K562 (cell line): ENCODE measurements around the gene PDE11A. TPM values are rescaled to one million over a fixed set of nuclear protein-coding genes. Genes with fewer than 3 reads are reported as not detected.

Experiments
- ATAC-seq: fragments of 200-7000 bp; cut with Tn5 transposase; 3 replicates; pipeline ENCODE4 v1.9.1; 2020; ENCODE audit warnings: moderate library complexity
- BruUV-seq: library from RNA; stranded (reverse); fragments of 400-500 nt; replicated peaks from 2 replicates; lab custom pipeline; 2021; lab: Mats Ljungman, UMichigan
- CTCF ChIA-PET: fragments of 300-600 bp; formaldehyde crosslinking; extraction: SDS; loops from one replicate; lab custom pipeline; 2021; ENCODE audit warnings: low intra/inter-chr PET ratio; lab: Yijun Ruan, JAX
- POLR2A ChIA-PET: fragments of 300-600, 350-650 bp; sonication (Branson Sonifier 250); formaldehyde crosslinking; extraction: SDS; loops from one replicate; lab custom pipeline; 2021; ENCODE audit warnings: antibody characterized with exemption, inconsistent platforms; lab: Yijun Ruan, JAX
- DNase-seq, 4 experiments: peaks; one replicate each; pipeline versions ENCODE4 v3.0.0 to v3.0.0-alpha.2; 2011 to 2018; ENCODE audit warnings: low spot score in 3 of 4, mixed read lengths in 3 of 4; ENCODE audit errors: extremely low read depth in 1 of 4
- FAIRE-seq: peaks from 2 replicates; lab custom pipeline; 2011; peaks lifted over from hg19 to GRCh38; lab: Jason Lieb, UNC
- H2AFZ ChIP-seq: 2 replicates; pipeline ENCODE4 v1.6.0; 2011; ENCODE audit warnings: low read depth, low read length, control low read depth, inconsistent platforms
- H3K27ac ChIP-seq: fragments of 200-600 bp; 3 replicates; pipeline ENCODE4 v1.8.0; 2011; ENCODE audit warnings: low read depth, mild to moderate bottlenecking, control low read depth, inconsistent platforms, low read length, moderate library complexity, mixed read lengths; ENCODE audit errors: extremely low read depth
- H3K27me3 ChIP-seq, 2 experiments: fragments of 300-600 bp in 1 of 2; 2 replicates in 1 of 2; 3 replicates in 1 of 2; pipeline versions ENCODE4 v1.6.0 to v1.8.0; 2011; ENCODE audit warnings: inconsistent platforms in 2 of 2, low read length in 2 of 2, mild to moderate bottlenecking in 1 of 2, mixed read lengths in 1 of 2, moderate library complexity in 1 of 2; ENCODE audit not compliant: control insufficient read depth in 2 of 2, insufficient read depth in 2 of 2
- H3K36me3 ChIP-seq: fragments of 300-600 bp; 3 replicates; pipeline ENCODE4 v1.8.0; 2011; ENCODE audit warnings: mild to moderate bottlenecking, low read length, inconsistent platforms; ENCODE audit not compliant: control insufficient read depth, insufficient read depth
- H3K4me1 ChIP-seq, 2 experiments: fragments of 200-600 bp in 1 of 2; replicated peaks in 1 of 2; 2 replicates in 1 of 2; 3 replicates in 1 of 2; pipeline versions ENCODE4 v1.5.1 to v1.8.0; 2011; ENCODE audit warnings: inconsistent platforms in 2 of 2, low read length in 2 of 2, mild to moderate bottlenecking in 1 of 2, mixed read lengths in 1 of 2, moderate library complexity in 1 of 2; ENCODE audit not compliant: control insufficient read depth in 2 of 2, insufficient read depth in 2 of 2
- H3K4me2 ChIP-seq: 2 replicates; pipeline ENCODE4 v1.6.1; 2011; ENCODE audit warnings: low read length, control low read depth, inconsistent platforms, mixed read lengths; ENCODE audit not compliant: insufficient read depth
- H3K4me3 ChIP-seq: fragments of 200-600 bp; sonication (generic), shearing (Covaris generic); 2 replicates; pipeline ENCODE4 v1.5.1; 2016; ENCODE audit warnings: control low read depth, inconsistent platforms
- H3K79me2 ChIP-seq: fragments of 200-600 bp; 3 replicates; pipeline ENCODE4 v1.8.0; 2011; ENCODE audit warnings: low read length, inconsistent platforms; ENCODE audit not compliant: control insufficient read depth, insufficient read depth
- H3K9ac ChIP-seq, 2 experiments: 2 replicates each; pipeline versions ENCODE4 v1.6.0 to v1.6.1; 2011; ENCODE audit warnings: low read depth in 2 of 2, low read length in 2 of 2, control low read depth in 1 of 2, inconsistent platforms in 1 of 2, mild to moderate bottlenecking in 1 of 2, mixed read lengths in 1 of 2; ENCODE audit not compliant: insufficient read depth in 1 of 2
- H3K9me1 ChIP-seq: one replicate; pipeline ENCODE4 v1.6.0; 2011; ENCODE audit warnings: inconsistent platforms, mild to moderate bottlenecking, low read length, moderate library complexity; ENCODE audit not compliant: control insufficient read depth, insufficient read depth
- H3K9me3 ChIP-seq: replicated peaks from 2 replicates; pipeline ENCODE4 v1.5.1; 2011; ENCODE audit warnings: low read depth, low read length, inconsistent platforms; ENCODE audit not compliant: control insufficient read depth, insufficient read depth
- H4K20me1 ChIP-seq: replicated peaks from 2 replicates; pipeline ENCODE4 v1.6.1; 2011; ENCODE audit warnings: low read length, inconsistent platforms, mixed read lengths; ENCODE audit not compliant: control insufficient read depth, insufficient read depth
- BCL6 ChIP-seq: fragments of 250-450 bp; sonication (Bioruptor Pico); IDR thresholded peaks from 2 replicates; pipeline ENCODE4 v1.4.0; 2020
- CREBBP ChIP-seq: IDR thresholded peaks from one replicate; pipeline ENCODE4 v1.6.1; 2012; ENCODE audit warnings: low read depth, mild to moderate bottlenecking, control low read depth, inconsistent platforms, low read length
- CREM ChIP-seq: IDR thresholded peaks from 2 replicates; pipeline ENCODE4 v1.6.1; 2014; ENCODE audit warnings: antibody characterized with exemption, low read depth
- DIDO1 ChIP-seq: fragments of 450-650 bp; IDR thresholded peaks from 2 replicates; pipeline ENCODE4 v1.6.1; 2016; ENCODE audit warnings: low read depth, missing biosample characterization, missing genetic modification characterization
- HDAC8 ChIP-seq: fragments of 450-650 bp; IDR thresholded peaks from 2 replicates; pipeline ENCODE4 v1.6.1; 2016; ENCODE audit warnings: mild to moderate bottlenecking, missing genetic modification characterization, moderate library complexity, missing compliant biosample characterization
- KDM1A ChIP-seq, 2 experiments: fragments of 450-650 bp; IDR thresholded peaks; 2 replicates each; pipeline ENCODE4 v1.6.1; 2016; ENCODE audit warnings: mild to moderate bottlenecking in 2 of 2
- NR2C2 ChIP-seq, 2 experiments: fragments of 200-800 bp in 1 of 2; sonication (Bioruptor generic) in 1 of 2; sonication (generic) in 1 of 2; formaldehyde crosslinking in 1 of 2; IDR thresholded peaks; 2 replicates each; pipeline versions ENCODE4 v1.6.1 to v1.8.0; 2016 to 2022; ENCODE audit warnings: mild to moderate bottlenecking in 1 of 2, missing compliant biosample characterization in 1 of 2, missing genetic modification characterization in 1 of 2, missing genetic modification reagents in 1 of 2
- TOE1 ChIP-seq, 2 experiments: fragments of 450-650 bp in 1 of 2; sonication (generic) in 1 of 2; formaldehyde crosslinking in 1 of 2; IDR thresholded peaks; 2 replicates each; pipeline versions ENCODE4 v1.7.1 to v1.8.0; 2016 to 2022; ENCODE audit warnings: borderline replicate concordance in 2 of 2, mild to moderate bottlenecking in 2 of 2, antibody characterized with exemption in 1 of 2, inconsistent platforms in 1 of 2, low read depth in 1 of 2, missing genetic modification reagents in 1 of 2, moderate library complexity in 1 of 2
- TSHZ1 ChIP-seq: fragments of 250-450 bp; sonication (Bioruptor Pico); IDR thresholded peaks from 2 replicates; pipeline ENCODE4 v1.4.0; 2020; ENCODE audit warnings: mild to moderate bottlenecking, moderate library complexity
- ZC3H11A ChIP-seq: IDR thresholded peaks from 2 replicates; pipeline ENCODE4 v1.6.1; 2012; ENCODE audit warnings: low read depth, low read length, improper control_type of control experiment
- ZNF140 ChIP-seq: fragments of 250-450 bp; sonication (Bioruptor Pico); IDR thresholded peaks from 2 replicates; pipeline ENCODE4 v1.8.0; 2021; ENCODE audit warnings: moderate library complexity, mild to moderate bottlenecking, inconsistent platforms
- ZNF24 ChIP-seq: fragments of 450-650 bp; IDR thresholded peaks from 2 replicates; pipeline ENCODE4 v1.6.1; 2016
- ZNF764 ChIP-seq: fragments of 250-450 bp; sonication (Bioruptor Pico); IDR thresholded peaks from 2 replicates; pipeline ENCODE4 v1.4.0; 2020; ENCODE audit warnings: low read depth, mild to moderate bottlenecking, moderate library complexity
- WGBS: fragments of 100-300 bp; shearing (Covaris generic); methylation state at CpG from one replicate; pipeline ENCODE4 v1.1.6; 2016; ENCODE audit warnings: low coverage, mixed read lengths; ENCODE audit not compliant: insufficient coverage; ENCODE audit errors: missing lambda C conversion rate; 5-methylcytosine and 5-hydroxymethylcytosine counted together
- in situ Hi-C: fragments of 300-500 bp; cut with MboI; formaldehyde crosslinking; loops from 4 replicates; pipeline ENCODE4 v1.15.0; 2018; ENCODE audit warnings: inconsistent platforms, mixed read lengths
- intact Hi-C: fragments of 100-400 bp; cut with micrococcal nuclease; formaldehyde crosslinking; loops from 2 replicates; pipeline ENCODE4 v1.14.2; 2022
- polyA plus RNA-seq, 8 experiments: library from polyadenylated mRNA; depleted of rRNA in 4 of 8; stranded (reverse) in 5 of 8; unstranded in 3 of 8; fragments of >200 nt; fragmentation: Nextera tagmentation in 2 of 8; fragmentation: Illumina TruSeq in 1 of 8; extraction: Ambion mirVana in 2 of 8; extraction: Trizol in 1 of 8; gene quantifications; 2 replicates each; pipeline versions ENCODE4 v1.2.1 to v1.2.3, GENCODE V29; 2011 to 2014; ENCODE audit warnings: inconsistent platforms in 1 of 8, missing spikeins in 1 of 8
- total RNA-seq, 7 experiments: library from RNA; depleted of rRNA in 6 of 7; stranded (reverse); fragments of >200 nt in 6 of 7; fragmentation: Illumina TruSeq in 2 of 7; extraction: Trizol in 2 of 7; gene quantifications; 2 replicates each; pipeline versions ENCODE4 v1.2.1 to v1.2.3, GENCODE V29; 2011 to 2021; ENCODE audit warnings: low replicate concordance in 1 of 7
- TF ChIP-seq, protein P1 (sequence below): fragments of 250-450 bp; sonication (Bioruptor Pico); IDR thresholded peaks from 2 replicates; pipeline ENCODE4 v1.9.0; 2021; ENCODE audit warnings: mild to moderate bottlenecking, inconsistent platforms
- TF ChIP-seq, protein P2 (sequence below): fragments of 250-450 bp; sonication (Bioruptor Pico); IDR thresholded peaks from 2 replicates; pipeline ENCODE4 v1.5.1; 2021; ENCODE audit warnings: mild to moderate bottlenecking

PDE11A gene
- total and polyA plus RNA-seq, 9 of the 15 experiments (the other 6 are each of a cell fraction or from before 2014, with no cell fraction given) = 3.2 to 22.1 (median 5.7) TPM

GRCh38 chr2:177885828-177886466 is 186.6 kb downstream of the PDE11A start:
- CTCF ChIA-PET = no interaction called here
- FAIRE-seq = no peak
- no peak for TF ChIP-seq CREBBP
- TF ChIP-seq ZC3H11A = no peak
- TF ChIP-seq KDM1A (IDR thresholded peaks at IDR 0.05) = no peak
- TF ChIP-seq, protein P1, sequence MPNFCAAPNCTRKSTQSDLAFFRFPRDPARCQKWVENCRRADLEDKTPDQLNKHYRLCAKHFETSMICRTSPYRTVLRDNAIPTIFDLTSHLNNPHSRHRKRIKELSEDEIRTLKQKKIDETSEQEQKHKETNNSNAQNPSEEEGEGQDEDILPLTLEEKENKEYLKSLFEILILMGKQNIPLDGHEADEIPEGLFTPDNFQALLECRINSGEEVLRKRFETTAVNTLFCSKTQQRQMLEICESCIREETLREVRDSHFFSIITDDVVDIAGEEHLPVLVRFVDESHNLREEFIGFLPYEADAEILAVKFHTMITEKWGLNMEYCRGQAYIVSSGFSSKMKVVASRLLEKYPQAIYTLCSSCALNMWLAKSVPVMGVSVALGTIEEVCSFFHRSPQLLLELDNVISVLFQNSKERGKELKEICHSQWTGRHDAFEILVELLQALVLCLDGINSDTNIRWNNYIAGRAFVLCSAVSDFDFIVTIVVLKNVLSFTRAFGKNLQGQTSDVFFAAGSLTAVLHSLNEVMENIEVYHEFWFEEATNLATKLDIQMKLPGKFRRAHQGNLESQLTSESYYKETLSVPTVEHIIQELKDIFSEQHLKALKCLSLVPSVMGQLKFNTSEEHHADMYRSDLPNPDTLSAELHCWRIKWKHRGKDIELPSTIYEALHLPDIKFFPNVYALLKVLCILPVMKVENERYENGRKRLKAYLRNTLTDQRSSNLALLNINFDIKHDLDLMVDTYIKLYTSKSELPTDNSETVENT (CRISPR knock-in tag) = no peak
- TF ChIP-seq, protein P2, sequence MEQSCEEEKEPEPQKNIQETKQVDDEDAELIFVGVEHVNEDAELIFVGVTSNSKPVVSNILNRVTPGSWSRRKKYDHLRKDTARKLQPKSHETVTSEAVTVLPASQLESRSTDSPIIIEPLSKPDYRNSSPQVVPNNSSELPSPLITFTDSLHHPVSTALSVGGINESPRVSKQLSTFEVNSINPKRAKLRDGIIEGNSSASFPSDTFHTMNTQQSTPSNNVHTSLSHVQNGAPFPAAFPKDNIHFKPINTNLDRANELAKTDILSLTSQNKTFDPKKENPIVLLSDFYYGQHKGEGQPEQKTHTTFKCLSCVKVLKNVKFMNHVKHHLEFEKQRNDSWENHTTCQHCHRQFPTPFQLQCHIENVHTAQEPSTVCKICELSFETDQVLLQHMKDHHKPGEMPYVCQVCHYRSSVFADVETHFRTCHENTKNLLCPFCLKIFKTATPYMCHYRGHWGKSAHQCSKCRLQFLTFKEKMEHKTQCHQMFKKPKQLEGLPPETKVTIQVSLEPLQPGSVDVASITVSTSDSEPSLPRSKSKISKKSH (CRISPR knock-in tag) = no peak
- no peak for TF ChIP-seq TSHZ1 (CRISPR knock-in tag)
- no peak for TF ChIP-seq ZNF140 (CRISPR knock-in tag)
- no peak for TF ChIP-seq CREM
- no peak for TF ChIP-seq TOE1 (IDR thresholded peaks at IDR 0.05; ENCODE audit: borderline replicate concordance)
- TF ChIP-seq TOE1 (CRISPR knock-in tag; IDR thresholded peaks at IDR 0.05; ENCODE audit: borderline replicate concordance, low read depth) = no peak
- no peak for TF ChIP-seq HDAC8
- no peak for TF ChIP-seq BCL6 (CRISPR knock-in tag)
- no peak for TF ChIP-seq NR2C2 (CRISPR knock-in tag; IDR thresholded peaks at IDR 0.05)
- no peak for TF ChIP-seq NR2C2 (tag; IDR thresholded peaks at IDR 0.05)
- no peak for TF ChIP-seq ZNF24
- TF ChIP-seq ZNF764 = no peak
- TF ChIP-seq DIDO1 (tag) = no peak

More at GRCh38 chr2:177885828-177886466, 186.6 kb downstream of the PDE11A start:
- Histone ChIP-seq H3K9me1 (no peaks in the 10 kb centered on the region), H3K36me3 (no peaks in the 10 kb centered on the region), H3K9me3 (no peaks in the 10 kb centered on the region), H2AFZ (no peak overlapping the region), H3K9ac (no peak overlapping the region), H3K27me3 (peaks cover 3 to 4% of the 10 kb centered on the region in 2 experiments; a peak in 3 of 5 replicates), H4K20me1 (no peaks in the 10 kb centered on the region), H3K4me3 (no peak overlapping the region), H3K4me1 (peaks cover 0 to 6% of the 10 kb centered on the region in 2 experiments; a peak in 1 of 5 replicates), H3K27ac (no peak overlapping the region), H3K4me2 (no peak overlapping the region), H3K79me2 (no peaks in the 10 kb centered on the region)
- 4% methylated on average over 2 of the region's 2 CpGs for WGBS
- POLR2A ChIA-PET = interaction anchor here (0.7 kb wide), 1 partner anchor 343 kb away, joined by 4 read pairs; no protein-coding TSS in a partner anchor
- in situ Hi-C loops (no loop called here), intact Hi-C loops (no loop called here)
- BruUV-seq = no TSS peak
- DNase-seq (no peak), ATAC-seq (no peak)
